GM19025 (cell line): Measurements from ENCODE around the gene APIP.
"Not testable (repeated sequence)": the region's sequence is repeated elsewhere in the genome, so short reads cannot be mapped to it uniquely, and the experiment has no call there.

Experiments
- ATAC-seq: cut with Tn5 transposase; IDR thresholded peaks from one replicate; pipeline ENCODE4 v1.9.1; 2021; ENCODE audit warnings: mild to moderate bottlenecking, low read depth, moderate library complexity; ENCODE audit not compliant: unreplicated experiment

The APIP gene

GRCh38 chr11:34926831-34927132, 10.6 kb upstream of the APIP start:
- ATAC-seq: no peak

- no peak for ATAC-seq
Measured at GRCh38 chr11:34926101-34926830, 10.1 kb upstream of the APIP start.

GRCh38 chr11:34924714-34925113, 8.5 kb upstream of the APIP start:
- no peak for ATAC-seq

- ATAC-seq: no peak
Measured at GRCh38 chr11:34921156-34921555, 5.0 kb upstream of the APIP start.

- ATAC-seq: no peak
Measured at GRCh38 chr11:34916843-34917770, 928 bp upstream of the APIP start.

GRCh38 chr11:34915136-34916014, 804 bp downstream of the APIP start:
- ATAC-seq: peak; percentile 0

- not testable (repeated sequence) for ATAC-seq
Measured at GRCh38 chr11:34913556-34913955, 2.6 kb downstream of the APIP start.

- no peak for ATAC-seq
Measured at GRCh38 chr11:34911676-34912075, 4.5 kb downstream of the APIP start.

- peak; percentile 52 for ATAC-seq
Measured at GRCh38 chr11:34910817-34911216, 5.4 kb downstream of the APIP start.

GRCh38 chr11:34909955-34910354, 6.2 kb downstream of the APIP start:
- no peak for ATAC-seq

GRCh38 chr11:34909415-34909814, 6.8 kb downstream of the APIP start:
- no peak for ATAC-seq

- no peak for ATAC-seq
Measured at GRCh38 chr11:34907934-34908593, 8.1 kb downstream of the APIP start.

GRCh38 chr11:34905666-34906065, 10.5 kb downstream of the APIP start:
- no peak for ATAC-seq

- ATAC-seq: no peak
Measured at GRCh38 chr11:34904421-34904955, 11.7 kb downstream of the APIP start.

GRCh38 chr11:34899633-34900016, 16.6 kb downstream of the APIP start:
- ATAC-seq: no peak

- no peak for ATAC-seq
Measured at GRCh38 chr11:34898474-34898873, 17.7 kb downstream of the APIP start.

GRCh38 chr11:34897171-34897870, 18.9 kb downstream of the APIP start:
- no peak for ATAC-seq

- not testable (repeated sequence) for ATAC-seq
Measured at GRCh38 chr11:34896191-34896590, 20.0 kb downstream of the APIP start.

GRCh38 chr11:34893416-34893815, 22.8 kb downstream of the APIP start:
- no peak for ATAC-seq
